ENCODE measurements around the gene ZNF136.
A peak's percentile ranks its signal among the peaks of the same experiment; 100 is the strongest.

The ZNF136 gene

DNA sequence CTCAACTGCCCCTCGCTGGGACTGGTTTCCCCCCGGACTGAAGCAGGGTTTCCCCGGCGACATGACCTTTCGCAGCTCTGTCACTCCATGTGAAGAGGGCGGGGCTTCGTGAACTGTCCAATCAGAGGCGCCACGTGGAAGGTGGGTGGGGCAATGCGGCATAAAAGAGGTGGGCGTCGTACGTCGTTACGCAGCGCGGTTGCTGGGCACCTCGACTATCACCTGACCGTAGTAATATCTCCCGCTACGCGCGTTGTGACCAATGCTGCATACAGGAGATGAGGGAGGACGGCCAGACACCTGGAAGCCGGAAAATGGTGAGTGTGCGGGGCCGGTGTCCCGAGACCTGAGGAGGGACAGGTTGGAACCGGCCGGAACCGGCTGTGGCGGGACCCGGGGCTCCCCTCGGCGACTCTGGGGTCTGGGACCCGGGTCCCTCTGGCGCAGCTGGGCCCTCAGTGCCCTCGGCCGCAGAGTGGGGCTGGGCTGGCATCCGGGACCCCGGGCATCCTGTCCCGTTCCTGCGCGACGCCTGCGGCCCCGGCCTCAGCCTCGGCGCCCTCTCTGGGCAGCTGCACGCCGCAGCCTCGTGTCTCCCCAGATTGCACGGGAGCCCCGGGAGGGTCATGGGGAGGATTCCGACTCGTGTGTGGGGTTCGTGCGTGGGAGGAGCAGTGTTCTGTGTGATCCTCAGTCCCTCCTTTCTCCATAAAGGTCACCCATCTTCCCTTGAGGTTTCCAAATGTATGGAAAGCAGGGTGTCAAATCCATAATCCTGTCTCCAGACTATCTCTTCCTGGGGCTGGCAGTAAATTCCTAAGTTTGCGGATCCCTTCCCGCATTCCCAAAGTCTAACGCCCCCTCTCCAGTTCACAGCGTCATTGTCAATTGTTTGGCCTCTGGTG lies 32.2 kb downstream of the ZNF136 start:
- DNase-seq (ENCODE audit: low spot score) = peak; percentile 89

DNA sequence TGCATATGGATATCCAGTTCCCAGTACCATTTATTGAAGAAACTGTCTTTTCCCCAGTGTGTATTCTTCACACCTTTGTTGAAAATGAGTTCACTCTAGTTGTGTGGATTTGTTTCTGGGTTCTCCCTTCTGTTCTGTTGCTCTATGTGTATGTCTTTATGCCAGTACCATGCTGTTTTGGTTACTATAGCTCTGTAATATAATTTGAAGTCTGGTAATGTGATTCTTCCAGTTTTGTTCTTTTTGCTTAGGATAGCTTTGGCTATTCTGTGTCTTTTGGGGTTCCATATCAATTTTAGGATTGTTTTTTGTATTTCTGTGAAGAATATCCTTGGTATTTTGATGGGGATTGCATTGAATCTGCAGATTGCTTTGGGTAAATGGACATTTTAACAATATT lies 35.2 kb downstream of the ZNF136 start:
- DNase-seq (ENCODE audit: low spot score) = no peak

DNA sequence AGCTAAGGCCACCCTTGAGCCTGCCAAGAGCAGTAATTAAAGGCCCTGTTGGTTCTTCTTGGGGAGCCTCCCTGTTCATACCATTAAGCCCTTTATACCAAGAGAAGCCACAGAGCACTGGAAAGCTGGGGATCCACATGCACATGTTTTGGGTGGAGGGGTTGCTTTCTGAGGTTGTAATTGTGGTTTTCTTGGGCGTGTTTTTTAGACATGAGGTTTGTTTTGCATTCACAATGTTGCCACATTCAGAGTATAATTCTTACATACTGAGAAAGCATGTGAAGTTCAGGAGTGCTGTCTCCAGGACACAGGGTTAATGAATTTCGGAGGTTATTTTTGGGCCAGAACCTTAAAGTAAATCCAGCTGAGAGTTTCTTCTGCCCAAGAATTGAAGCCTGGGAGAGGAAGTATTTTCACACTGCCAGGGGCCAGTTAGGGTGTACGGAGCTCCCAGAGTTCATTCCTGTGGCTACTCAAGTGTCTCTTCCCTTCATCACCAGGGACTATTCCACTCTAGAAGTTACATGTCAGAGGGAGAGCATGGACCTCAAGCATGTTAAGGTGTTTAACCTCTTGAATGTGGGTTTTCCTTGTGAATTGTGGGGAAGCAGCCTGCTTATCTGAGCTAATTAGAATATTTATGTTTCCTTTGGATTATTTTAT lies 37.0 kb downstream of the ZNF136 start:
- no peak for DNase-seq (ENCODE audit: low spot score)

DNA sequence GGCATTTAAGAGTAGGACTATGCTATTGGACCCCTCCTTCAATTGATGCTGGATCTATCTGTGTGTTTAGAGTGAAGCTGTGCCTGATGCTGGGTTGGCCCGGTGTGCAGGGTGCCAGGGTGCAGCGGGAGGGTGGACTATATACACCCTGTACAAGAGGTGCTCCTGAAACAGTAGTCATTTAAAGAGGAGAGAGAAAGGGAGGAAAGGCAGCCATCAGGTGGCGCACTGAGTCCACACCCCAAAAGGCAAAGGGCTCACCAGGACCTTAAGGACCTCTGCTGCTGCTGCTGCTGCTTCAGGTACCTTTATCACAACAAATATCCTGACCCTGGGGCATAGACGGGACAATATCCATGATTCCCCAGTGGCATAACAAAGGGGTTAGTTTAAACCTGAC lies 39.4 kb downstream of the ZNF136 start:
- no peak for DNase-seq (ENCODE audit: low spot score)

DNA sequence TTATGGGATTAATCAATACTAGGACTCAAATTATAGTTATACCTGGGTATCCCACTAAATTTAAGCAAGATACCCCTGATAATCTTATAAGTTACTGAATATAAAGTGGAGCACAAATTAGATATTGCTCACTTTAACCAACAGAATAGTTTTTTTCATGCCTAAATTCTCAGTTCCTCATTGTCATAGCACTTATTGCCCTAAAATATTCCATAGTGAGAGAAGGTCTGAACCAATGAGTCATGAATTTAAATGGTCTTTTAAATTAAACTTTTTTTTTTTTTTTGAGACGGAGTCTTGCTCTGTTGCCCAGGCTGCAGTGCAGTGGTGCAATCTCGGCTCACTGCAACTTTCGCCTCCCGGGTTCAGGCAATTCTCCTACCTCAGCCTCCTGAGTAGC lies 42.4 kb downstream of the ZNF136 start:
- DNase-seq (ENCODE audit: low spot score) = no peak

DNA sequence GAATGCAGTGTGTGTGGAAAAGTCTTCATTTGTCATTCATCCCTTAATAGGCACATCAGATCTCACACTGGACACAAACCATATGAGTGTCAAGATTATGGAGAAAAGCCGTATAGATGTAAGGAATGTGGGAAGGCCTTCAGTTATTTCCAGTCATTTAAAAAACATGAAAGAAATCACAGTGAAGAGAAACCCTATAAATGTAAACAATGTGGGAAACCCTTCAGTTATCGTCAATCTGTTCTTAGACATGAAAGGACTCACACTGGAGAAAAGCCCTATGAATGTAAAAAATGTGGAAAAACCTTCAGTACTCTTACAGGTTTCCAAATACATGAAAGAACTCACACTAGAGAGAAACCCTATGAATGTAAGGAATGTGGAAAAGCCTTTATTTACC lies 45.3 kb downstream of the ZNF136 start:
- DNase-seq (ENCODE audit: low spot score) = no peak

DNA sequence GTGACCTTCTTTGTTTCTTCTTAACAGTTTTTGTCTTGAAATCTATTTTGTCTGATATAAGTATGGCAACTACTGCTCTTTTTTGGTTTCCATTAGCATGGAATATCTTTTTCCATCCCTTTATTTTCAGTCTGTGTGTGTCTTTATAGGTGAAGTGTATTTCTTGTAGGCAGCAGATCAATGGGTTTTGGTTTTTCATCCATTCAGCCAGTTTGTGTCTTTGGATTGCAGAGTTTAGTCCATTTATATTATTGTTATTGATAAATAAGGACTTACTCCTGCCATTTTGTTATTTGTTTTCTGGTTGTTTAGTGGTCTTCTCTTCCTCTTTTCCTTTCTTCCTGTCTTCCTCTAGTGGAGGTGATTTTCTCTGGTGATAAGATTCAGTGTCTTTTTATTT lies 54.4 kb downstream of the ZNF136 start:
- no peak for DNase-seq (ENCODE audit: low spot score)

DNA sequence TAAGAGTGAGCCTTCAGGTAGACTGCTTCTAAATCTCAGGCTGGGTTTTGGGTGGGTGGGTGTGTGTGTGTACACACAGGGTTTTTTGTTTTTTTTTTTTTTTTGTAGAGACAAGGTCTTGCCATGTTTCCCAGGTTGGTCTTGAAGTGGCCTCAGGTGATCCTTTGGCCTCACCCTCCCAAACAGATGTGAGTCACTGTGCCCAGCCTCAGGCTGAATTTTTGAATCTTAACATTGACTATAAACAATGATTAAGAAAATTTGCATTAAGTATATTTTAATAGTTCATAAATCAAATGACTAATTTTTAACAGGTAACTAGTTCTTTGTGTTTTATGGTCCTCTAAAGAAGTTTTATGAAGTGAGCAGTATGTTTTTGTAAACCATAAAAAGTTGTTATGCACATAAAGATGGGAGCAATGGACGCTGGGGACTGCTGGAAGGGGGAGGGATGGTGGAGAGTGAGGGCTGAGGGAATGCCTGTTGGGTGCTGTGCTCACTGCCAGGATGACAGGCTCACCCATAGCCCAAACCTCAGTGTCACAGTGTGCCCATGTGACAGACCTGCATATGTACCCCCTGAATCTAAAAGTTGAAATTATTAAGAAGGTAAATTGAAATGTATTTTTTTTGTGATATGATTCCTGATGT lies 60.2 kb downstream of the ZNF136 start:
- DNase-seq (ENCODE audit: low spot score) = no peak

DNA sequence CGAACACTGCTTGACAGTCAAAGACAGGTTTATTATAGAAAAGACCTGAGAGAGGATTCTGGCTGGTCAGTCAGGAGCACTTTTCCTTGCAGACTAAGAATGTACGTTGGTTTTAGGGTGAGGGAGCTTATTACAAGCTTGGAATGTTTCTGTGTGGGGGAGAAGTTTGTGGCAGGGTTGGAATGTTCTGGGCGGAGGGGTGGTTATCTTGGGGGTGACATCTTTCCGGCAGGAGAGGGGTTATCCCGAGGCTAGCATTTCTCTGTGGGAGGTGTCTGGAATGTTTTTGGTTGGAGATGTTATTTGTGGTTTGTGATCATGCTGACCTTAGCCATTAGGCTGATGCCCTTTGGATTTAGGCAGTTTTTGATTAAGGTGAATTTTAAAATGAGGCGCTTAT lies 61.8 kb downstream of the ZNF136 start:
- DNase-seq (ENCODE audit: low spot score) = no peak

DNA sequence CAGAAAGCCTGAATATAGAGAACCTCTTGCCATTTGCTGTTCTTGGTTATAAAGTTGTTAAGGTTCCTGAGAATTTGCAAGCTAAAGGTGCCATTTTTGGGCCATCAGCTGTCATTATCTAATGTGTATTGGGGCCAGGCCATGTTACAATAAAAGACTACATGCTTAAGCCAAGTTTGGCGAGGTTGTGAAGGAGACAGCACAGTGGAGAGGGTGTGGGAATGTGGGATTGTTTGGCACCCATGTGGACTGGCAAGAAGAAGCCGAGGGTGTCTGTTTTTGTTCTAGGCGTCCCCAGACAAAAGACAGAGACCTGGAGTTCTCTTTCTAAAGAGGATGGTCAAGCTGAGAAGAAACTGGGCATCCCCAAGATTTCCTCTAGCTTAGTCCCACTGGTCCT lies 67.1 kb downstream of the ZNF136 start:
- DNase-seq (ENCODE audit: low spot score) = no peak

DNA sequence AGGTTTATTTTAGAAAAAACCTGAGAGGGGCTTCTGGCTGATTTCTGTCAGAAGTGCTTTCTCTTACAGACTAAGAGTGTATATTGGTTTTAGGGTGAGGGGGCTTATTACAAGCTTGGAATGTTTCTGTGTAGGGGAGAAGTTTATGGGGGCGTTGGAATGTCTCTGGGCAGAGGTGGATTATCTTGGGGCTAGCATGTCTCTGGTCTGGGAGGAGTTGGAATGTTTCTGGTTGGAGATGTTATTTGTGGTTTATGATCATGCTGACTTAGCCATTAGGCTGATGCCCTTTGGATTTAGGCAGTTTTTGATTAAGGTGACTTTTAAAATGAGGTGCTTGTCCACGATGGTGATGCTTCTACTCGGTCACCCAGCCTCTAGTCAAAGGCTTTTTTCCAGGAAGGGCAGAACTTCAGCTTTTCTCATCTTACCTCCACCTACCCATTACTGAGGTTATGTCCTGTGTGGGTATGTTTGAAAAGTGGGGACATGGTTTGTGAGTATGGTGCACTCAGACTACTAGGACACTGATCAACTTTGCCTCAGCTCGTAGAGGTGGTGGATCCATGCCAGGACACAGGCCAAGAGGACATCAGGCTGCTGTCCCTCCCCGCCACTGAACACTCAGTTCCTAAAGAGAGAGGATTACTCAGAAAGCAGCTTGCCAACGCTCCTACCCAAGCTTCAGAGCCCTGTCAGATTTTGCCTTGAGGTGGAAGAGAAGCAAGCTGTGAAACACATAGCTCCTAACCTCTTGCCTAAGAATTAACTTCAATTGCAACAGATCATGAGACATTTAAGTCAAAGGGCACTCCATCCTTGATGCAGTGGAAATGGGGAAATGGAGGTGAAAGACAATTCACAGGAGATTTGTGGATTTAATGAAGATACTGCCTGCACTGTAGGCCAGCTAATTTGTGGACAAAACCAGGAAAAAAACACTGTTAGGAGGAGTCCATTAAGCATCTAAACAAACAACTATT lies 68.1 kb downstream of the ZNF136 start:
- DNase-seq (ENCODE audit: low spot score) = no peak

DNA sequence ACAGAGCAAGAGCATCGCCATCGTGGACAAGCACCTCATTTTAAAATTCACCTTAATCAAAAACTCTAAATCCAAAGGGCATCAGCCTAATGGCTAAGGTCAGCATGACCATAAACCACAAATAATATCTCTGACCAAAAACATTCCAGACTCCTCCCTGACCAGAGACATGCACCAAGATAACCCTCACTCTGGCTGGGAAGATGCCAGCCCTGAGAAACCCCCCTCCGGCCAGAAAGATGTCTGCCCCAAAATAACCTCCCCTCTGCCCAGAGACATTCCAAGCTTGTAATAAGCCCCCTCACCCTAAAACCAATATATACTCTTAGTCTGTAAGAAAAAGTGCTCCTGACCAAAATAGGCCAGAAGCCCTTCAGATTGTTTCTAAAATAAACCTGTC lies 70.1 kb downstream of the ZNF136 start:
- DNase-seq (ENCODE audit: low spot score) = no peak

DNA sequence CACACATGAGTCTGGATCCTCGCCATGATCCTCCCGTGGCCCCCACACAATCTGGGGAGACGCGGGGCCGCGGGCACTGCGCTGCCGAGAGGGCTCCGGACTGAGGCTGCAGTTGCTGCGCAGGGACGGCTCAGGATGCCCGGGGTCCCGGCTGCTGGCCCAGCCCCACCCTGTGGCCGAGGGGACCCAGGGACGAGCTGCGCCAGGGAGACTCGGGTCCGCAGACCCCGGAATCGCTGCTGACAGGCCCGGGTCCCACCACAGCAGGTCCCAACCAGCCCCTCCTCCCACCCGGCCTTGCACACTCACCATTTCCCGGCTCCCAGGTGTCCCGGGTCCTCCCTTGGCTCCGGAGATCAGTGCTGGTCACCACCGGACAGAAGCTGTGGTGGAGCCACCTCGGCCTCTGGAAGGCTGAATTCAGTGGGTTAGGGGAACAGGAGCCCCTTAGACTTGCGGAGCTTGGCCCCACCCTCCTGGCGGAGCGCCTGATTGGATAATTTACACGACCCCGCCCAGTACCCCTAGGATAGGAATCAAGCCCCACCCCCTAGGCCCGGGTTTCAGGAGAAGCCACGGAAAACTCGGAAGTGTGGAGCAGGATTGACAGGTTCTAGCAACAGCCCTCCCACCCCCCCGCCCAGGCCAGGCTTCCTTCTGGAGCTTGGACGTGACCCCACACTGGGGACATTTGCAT lies 74.4 kb downstream of the ZNF136 start:
- DNase-seq (ENCODE audit: low spot score) = no peak

Measured in left forelimb (tissue), 1 donor.